ENCODE results near the gene CCDC17.

CCDC17 gene

DNA sequence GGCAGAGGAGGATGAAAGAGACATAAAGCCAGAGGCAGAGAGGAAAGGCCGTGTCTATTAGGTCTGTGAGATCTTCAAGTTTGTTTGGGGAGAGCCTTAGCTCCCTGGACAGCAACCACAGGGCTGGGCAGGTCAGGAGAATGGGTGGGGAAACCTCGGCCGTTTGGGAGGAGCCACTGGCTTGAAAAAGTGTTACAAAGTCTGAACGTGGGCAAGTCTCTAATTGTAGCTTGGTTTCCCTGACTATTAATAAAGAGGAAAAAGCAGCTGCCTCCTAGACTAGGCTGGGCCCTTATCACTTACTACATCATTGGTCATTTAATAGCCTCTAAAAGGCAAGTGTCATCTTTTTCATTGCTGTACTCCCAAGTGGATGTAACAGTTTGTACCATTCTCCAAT is at the start of gene CCDC17:
Gene CCDC17 (minus strand): TSS at position 83 of the 400 bp plus-strand sequence. CDS start 145 bp downstream, outside the sequence.
- no peak for DNase-seq

DNA sequence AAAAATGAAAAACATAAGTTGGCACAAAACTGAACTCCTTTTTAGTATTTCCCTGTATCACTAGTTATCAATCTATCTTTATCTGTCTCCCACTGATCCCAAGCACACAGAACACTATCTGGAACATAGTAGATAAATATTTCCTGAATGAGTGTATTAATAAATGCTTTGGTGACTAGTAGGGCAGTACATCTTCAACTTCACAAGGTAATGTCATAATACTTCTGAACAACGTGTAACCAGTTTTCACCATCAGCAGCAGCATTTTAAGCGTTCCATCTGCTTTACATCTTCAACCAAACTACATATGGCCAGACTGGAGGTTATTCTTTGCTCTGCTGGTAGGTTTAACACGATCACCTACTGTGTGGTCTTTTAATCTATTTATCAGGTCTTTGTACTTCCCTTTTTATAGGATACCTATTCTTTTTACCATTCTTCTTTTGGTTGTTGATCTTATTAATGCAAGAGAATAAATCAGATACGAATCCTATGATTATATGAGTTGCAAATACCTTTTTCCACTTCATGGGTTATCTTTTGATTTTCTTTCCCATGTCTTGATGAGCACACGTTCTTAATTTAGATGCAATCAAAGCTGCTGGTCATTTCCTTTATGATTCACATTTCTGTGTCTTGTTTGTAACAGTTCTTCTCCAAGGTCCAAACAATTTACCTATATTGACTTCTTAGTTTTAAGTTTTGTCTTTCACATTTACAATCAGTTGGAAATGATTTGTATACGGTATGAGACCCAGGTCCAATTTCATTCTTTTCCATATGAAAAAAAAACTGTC is 46.2 kb upstream of the CCDC17 start:
- no peak for DNase-seq

DNA sequence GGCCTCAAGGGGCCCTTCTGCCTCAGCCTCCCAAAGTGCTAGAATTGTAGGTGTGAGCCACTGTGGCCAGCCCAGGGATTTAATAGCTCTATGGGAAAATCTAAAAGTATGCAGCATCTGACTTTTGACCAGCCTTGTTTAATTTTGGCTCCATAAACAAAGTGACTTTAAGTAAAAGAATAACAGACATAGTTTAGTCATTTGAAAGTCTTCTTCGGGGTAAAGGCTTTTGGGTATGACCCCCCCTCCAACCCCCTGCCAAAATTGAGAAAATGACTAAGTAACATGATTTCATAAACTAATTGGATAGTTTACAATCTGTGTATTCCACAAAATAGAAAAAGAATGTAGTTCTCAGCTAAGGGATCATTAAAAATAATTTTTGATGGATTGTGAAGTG is 45.5 kb upstream of the CCDC17 start:
- DNase-seq: no peak

DNA sequence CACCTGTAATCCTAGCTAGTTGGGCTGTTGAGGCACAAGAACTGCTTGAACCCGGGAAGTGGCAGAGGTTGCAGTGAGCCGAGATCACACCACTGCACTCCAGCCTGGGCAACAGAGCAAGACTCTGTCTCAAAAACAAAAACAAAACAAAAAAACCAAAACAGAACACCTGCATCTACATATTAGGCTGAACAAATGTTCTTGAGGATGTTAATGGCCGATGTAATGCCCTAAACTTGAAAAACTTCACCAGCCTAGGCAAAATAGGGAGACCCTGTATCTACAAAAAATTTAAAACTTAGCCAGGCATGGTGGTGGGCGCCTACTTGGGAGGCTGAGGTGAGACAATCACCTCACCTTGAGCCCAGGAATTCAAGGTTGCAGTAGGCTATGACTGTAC is 44.7 kb upstream of the CCDC17 start:
- no peak for DNase-seq

DNA sequence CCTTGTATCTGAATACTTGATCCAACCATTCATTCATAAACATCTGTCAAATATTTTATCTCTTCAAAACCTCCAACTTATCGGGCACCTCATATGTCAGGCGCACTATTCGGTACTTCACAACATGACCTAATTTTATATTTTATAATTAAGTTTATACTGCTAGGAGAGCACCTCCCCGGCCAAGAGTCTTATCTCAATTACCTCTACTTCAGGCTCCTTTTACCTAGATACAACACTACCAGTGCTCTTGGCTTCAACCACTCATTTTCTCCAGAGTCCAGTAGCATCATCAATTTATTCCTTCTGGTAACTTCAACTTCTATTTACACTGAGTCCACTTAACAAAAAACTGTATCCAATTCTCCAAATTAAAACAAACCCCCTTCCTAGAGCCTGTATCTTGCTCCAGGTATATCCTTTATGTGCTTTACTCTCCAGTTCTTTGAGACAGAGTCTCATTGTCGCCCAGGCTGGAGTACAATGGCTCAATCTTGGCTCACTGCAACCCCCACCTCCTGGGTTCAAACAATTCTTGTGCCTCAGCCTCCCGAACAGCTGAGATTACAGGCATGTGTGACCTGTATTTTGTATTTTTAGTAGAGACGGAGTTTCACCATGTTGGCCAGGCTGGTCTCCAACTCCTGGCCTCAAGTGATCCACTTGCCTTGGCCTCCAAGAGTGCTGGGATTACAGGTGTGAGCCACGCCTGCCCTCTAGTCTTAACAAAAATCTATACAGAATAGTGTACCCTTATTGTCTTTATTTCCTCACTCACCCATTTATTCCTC is 43.7 kb upstream of the CCDC17 start:
- no peak for DNase-seq

DNA sequence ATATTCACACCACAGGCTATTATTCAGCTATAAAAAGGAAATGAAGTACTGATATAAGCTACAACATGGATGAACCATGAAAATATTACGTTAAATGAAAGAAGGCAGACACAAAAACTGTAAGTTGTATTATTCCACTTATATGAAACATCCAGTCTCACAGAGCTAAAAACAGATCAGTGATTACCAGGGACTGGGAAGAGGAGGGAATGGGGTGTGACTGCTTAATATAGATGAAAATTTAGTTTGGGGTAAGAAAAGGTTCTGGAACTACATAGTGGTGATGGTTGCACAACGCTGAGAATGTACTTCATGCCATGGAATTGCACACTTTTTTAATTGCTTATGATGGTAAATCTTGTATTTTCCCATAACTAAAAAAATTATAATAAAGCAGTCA is 43.0 kb upstream of the CCDC17 start:
- no peak for DNase-seq

DNA sequence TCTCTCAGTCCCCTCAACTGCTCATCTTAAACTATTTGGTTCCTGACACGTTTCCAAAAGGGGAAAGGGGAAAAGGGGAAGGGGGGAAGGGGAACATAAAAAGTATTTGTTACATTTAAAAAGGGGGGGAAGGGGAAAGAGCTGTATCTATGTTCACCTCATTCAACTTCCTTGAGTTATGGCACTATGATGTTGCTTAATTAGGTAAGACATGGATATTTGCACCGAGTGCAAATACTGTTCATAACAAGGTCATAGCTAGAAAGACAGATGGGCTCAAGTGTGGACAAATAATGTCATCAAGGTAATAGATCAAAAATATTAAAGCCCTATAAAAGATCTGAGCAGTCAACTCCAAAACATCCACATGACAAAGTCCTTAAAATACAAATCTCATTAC is 36.5 kb upstream of the CCDC17 start:
- DNase-seq: no peak

DNA sequence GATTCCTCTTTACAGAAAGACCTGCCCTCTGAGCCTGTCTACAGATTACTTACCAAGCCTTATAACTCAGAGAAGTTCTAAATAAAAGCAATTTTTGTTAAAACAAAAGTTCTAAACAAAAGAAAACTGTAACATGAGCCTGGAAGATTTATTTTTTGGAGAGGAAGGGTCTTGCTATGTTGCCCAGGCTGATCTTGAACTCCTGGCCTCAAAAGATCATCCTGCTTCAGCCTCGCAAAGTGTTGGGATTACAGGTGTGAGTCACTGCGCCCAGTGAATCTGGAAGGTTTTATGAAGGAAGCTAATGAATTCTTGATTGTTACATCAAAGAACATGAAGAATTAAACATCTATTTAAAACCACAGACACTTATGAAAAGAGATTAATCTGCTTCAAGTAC is 35.4 kb upstream of the CCDC17 start:
- no peak for DNase-seq

DNA sequence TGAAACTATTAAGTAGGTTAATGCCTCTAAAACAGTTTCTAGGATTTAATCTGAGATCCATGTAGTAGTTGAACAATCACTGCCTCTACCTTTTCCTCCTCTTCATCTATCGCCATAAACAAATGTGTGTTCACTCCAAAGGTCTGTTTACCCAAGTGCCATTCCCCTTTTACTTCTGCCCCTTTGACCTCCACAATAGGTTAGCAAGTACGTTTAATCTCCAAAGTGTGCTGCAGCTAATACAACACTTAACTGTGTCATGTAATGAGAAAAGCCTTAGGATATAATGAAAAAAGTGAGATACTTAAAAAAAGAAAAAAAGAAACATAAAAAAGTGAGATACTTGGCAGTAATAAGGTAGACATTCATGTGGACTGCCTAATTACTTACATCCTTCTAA is 34.3 kb upstream of the CCDC17 start:
- no peak for DNase-seq

DNA sequence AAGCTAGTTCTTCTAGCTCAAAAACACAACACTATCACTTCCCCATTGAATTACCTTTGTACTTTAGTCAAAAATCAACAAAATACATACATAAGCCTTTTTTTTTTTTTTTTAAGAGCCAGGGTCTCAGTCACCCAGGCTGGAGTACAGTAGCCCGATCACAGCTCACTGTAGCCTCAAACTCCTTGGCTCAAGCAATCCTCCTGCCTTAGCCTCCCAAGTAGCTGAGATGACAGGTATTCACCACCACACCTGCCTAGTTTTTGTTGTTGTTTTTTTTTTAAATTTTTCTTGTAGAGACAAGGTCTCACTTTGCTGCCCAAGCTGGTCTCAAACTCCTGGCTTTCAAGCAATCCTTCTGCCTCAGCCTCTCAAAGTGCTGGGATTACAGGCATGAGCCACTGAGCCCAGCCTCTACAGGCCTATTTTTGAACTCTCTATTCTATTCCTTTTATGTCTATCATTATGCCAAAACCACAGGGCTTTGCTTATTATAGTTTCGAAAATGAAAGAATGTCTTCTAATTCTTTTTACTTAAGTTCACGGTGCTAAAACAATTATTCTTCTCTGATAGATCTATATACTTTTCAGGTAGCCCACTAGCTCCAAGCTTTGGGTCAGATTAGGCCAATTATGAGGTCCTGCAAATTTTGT is 32.8 kb upstream of the CCDC17 start:
- no peak for DNase-seq

DNA sequence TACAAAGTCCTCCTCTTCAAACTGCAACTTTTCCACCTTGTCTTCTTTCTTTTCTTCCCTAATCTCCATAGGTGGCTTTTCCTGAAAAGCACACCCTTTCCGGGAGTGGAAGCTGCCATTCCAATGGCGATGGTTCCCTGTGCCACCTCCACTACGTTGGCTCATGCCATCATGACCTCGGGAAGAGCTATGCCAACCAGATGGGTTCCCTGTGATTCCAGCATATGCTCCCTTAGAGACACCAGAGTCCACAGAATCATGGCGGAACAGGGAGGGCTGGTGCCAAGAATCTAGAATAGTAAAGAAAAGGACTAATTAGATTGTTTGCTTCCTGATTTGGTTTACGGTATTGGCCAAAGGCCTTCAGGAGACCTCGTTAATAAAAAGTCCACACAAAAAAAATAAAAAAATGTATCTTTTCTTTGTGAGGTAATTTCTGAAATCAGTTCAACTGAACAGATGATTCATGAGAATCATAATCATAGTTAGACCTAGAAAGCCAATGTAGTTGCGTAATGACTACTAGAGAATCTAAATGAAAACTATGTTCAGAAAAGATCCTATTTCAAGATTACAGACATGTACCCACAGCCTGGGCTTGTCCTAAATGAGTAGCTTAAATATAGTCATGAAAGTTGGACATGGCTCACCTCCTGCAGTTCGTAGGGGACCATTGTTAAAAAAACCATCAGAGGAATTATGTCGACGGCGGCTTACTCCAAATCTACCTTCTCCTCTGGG is 30.9 kb upstream of the CCDC17 start:
- DNase-seq: no peak

DNA sequence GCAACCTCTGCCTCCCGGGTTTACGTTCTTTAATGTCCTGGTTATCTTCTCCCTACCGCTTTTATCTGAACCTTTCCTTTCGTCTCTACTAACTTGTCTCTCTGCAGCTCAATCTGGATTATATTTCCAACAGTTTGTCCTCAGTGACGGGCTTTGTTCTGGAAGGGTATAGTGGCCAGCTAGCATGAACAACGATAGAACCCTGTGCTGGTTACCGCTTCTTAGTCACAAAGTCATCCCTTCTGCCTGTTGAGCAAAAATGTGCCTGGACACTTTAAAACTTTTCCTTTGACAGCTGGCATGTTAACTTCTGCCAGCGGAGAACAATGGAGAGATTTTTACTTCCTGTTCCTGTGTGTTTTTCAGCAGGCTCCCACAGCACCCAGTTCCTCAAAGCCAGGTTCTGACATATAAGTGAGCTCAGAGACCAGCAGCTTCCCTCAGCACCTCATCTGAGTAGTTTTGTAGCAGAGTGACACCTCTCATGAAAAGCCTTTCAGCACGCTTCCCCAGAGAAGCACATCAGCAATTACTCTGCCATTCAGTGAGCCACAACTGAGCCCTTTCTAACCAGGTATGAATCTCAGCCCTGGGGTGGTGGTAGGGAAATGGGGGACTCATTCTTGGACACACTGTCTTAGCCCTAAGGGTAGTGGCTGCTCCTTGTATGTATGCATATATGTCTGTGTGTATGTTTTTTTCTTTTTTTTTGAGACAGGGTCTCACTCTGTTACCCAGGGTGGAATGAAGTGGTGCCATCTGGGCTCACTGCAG is 23.6 kb upstream of the CCDC17 start:
- no peak for DNase-seq

DNA sequence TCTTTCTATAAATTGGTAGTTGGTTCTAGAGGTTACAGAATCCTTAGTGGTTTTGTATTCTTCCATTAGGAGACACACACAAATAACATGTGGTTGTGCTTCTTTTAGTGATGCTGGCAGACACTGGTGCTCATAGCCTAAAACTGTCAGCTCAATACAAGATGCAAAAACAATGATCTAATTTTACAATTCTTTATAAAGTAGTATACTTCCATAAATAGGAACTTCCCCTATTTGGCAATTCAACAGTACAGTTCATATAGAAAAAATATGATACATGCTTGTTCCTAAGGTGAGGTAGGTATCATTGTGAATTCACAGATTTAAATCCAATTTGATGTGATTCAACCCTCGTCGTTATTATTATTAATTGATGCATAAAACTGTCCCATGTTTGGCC is 20.8 kb upstream of the CCDC17 start:
- DNase-seq: no peak

DNA sequence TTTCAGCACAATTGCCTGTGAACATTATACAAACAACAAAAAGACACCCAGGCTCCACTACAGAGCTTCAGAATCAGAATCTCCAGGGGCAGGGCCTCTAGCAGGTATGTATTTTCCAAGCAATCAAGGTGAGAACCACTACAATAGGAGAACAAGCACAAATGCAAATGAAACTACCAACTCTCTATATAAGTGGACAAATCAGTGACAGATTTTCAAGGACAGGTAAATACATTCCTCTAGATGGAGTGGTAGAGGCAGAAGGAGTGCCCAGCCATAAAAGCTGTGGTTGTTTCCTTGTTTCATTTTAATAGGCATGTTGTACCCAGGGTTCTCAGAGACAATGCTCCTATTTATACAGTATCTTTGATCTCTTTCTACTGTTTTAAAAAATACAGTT is 20.1 kb upstream of the CCDC17 start:
- DNase-seq: no peak

DNA sequence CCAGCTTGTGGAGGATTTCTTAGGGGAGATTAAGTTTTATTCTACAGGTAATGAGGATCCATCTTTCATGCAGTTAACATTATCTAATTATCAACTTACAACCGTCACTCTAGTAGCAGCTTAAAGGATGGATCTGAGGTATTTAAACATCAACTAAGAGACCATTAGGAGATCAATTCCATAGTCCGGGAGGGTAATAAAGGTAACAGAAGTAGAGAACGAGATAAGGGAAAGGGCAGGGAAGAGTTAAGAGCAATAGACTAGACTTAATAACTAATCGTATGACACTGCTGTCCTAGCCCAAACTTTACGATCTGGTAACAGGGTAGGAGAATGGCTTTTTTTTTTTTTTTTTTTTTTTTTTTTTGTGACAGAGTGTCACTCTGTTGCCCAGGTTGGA is 19.5 kb upstream of the CCDC17 start:
- DNase-seq: no peak

DNA sequence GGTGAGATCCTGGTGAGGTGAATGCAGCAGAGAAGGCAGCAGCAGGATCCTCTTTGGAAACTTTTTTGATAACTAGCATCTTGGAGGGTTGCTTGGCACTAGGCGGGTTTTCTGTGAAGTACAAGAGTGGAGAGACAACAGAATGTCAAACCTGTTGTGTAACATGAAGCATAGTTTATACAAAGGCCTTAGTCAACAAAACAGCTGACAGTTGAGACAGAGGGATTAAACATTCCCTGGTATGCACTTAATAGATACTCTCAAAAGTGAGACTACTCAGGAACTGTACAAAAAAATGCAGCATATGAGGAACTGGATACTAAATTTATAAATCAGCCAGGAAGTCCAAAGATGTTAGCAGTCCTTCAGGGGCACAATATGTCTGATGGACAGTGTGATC is 16.4 kb upstream of the CCDC17 start:
- no peak for DNase-seq

DNA sequence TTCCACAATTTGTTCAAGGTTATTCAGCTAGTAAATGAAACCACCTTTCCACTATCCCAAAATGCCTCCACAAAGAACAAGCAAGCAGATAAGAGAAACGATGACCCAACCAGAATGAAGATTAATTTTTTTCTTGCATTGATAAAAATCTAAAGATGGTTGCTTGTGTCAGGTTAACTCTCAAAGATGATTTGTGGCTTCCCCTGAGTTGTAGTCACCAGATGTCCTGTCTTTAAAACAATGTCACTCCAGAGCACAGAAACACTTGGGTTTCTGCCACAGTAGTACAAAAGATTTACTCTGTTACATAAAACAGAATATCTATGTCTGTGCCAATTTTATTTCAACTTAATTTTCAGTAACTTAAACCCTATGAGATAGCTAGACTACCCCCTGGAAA is 11.4 kb upstream of the CCDC17 start:
- no peak for DNase-seq

DNA sequence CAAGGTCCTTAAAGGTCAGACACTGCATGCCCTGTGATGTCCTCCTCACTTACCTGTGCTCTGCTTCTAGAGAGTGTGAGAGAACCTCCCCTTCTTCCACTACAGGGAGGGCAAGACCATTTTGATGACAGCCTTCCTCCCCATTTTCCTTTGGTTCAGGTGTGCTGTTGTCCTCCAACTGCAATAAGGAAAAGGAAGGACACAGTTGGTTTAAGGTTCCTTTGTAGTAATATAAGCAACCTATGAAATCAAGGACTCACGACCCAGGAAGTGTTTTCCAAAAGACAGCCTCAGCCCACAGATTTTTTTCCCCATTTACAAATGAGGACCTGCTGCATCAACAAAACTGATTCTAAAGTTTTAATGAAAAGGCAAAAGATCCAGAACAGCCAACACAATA is 6.6 kb upstream of the CCDC17 start:
- no peak for DNase-seq

DNA sequence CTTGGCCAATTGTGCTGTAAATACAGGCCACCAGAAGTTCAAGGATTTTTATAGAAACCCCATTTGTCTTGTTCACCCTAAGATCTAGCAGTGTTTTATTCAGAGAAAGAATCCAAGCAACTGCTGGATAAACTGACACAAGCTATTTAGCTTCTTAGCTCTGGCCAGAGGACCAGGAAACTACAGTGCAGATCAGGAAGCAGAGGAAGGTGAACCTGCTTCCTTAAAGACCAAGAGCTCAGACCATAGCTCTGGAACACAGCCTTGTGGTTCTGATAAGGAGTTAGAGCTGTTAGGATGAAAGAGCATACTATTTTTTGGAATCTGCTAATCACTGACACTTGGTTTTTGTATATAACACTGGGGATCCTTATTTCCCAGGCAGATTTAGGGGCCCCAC is 5.2 kb upstream of the CCDC17 start:
- no peak for DNase-seq

DNA sequence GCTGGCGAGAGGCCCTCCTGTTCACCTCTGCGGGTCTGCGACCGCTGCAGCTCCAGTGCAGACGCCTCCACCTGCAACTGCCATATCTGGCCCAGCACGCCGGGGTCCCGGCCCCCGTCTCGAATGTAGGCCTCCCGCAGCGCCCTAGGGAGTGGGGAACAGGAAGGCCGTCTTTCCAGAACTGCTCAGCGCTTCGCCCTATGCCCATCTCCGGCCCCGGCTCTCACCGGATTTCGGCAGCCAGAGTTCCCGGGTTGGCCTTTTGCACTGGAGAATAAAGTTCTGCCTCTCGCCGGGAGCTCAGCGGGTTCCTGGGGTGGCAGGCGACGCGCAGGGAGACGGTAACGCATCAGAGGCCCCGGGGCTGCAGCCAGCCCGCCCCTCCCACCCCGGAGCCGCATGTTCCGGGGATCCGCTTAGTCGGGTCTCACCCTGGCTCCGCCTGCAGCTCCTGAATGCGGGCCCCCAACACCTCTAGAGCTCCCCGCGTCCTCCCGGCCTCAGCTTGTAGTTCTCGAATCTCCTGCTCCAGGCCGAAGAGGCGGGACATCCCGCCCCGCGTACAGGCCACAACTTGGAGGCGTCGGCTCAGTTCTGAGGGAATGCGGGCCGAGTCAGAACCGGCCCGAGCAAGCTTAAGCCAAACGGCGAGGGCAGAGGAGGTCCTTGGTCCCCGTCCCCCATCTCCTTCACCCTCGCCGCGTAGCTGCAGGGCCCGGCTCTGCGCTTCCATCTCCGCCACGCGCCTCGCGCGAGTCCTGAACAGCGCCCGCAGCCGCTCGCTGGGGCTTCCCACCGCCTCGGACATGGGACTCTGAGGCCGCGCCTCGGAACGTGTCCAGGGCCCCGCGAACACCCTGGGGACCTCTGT is 1.1 kb downstream of the CCDC17 start:
- DNase-seq: no peak

DNA sequence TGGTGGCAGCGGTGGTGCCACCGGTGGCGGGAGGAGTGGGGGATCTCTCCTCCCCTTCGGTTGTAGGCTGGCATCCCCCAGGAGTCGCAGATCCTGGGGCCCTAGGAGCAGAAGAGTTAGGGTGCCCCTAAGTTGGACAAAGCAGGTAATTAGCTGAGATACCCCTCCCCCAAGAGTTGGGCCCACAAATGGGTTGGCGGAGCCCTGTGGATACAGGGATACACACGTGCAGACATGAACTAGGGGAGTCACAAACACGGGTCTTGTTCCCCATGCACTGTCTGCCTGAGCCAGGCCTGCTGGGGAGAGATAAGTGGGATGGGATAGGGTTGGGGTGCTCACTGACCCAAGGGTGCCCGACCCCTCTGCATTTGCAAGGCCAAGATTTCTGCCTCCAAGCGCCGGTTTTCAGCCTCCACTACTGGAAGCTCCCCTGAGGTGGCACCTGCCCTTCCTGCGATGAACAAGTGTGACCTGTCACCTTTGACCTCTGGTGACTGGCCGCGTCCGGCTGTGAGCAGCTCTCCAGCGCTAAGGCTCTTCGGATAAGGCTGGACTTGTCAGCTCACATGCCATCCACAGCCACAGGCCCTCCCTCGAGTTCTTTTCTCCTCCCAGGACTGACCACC is 1.8 kb downstream of the CCDC17 start:
- no peak for DNase-seq
